ENCODE results near the gene SCN8A.

Gene SCN8A

GRCh38 chr12:51695241-51696010 lies 104.4 kb downstream of the SCN8A start:
- 100% methylated on average over 1 of the region's 1 CpG for WGBS (ENCODE audit: insufficient coverage)
- Histone ChIP-seq H3K9me3 (ENCODE audit: control extremely low read depth in 1 of 5, control insufficient read depth in 4 of 5, insufficient read depth in 2 of 5, low read depth in 1 of 5, low read length in 4 of 5) (no peaks in the 10 kb centered on the region), H3K27me3 (replicated peaks in 2 of 5; ENCODE audit: control insufficient read depth in 4 of 5, insufficient read depth in 5 of 5, low read length in 4 of 5) (no peaks in the 10 kb centered on the region), H3K36me3 (ENCODE audit: control insufficient read depth in 4 of 4, insufficient read depth in 4 of 4, low read length in 3 of 4) (no peaks in the 10 kb centered on the region), H3K27ac (ENCODE audit: insufficient read depth in 1 of 2, low read depth in 1 of 2, low read length in 2 of 2, poor library complexity in 1 of 2, severe bottlenecking in 2 of 2) (no peak overlapping the region), H3K4me3 (ENCODE audit: control insufficient read depth in 1 of 7, extremely low read depth in 1 of 7, insufficient read depth in 4 of 7, low read depth in 2 of 7, low read length in 6 of 7) (no peak overlapping the region), H3K4me1 (ENCODE audit: control extremely low read depth in 1 of 4, control insufficient read depth in 4 of 4, insufficient read depth in 4 of 4, low read length in 3 of 4) (peaks cover 0 to 13% (median 4%) of the 10 kb centered on the region in 4 experiments)
- ChIA-PET POLR2A (no interaction called here), CTCF (interaction anchor here (1.1 to 1.4 kb wide), 3 partner anchors 16 to 181 kb away, joined by 3 to 7 read pairs (median 3); no protein-coding TSS in a partner anchor)
- DNase-seq, result no peak

- WGBS (ENCODE audit: insufficient coverage), result 100% methylated on average over 1 of the region's 1 CpG
- CTCF ChIA-PET, result interaction anchor here (0.9 kb wide), 1 partner anchor 15 kb away, joined by 3 read pairs; no protein-coding TSS in a partner anchor
- POLR2A ChIA-PET, result no interaction called here
These were observed 108.2 kb downstream of the SCN8A start for GRCh38 chr12:51699219-51699618.

GRCh38 chr12:51700887-51701286 lies 109.9 kb downstream of the SCN8A start:
- Histone ChIP-seq H3K36me3 (ENCODE audit: control insufficient read depth in 4 of 4, insufficient read depth in 4 of 4, low read length in 3 of 4) (no peaks in the 10 kb centered on the region), H3K27me3 (replicated peaks in 2 of 5; ENCODE audit: control insufficient read depth in 4 of 5, insufficient read depth in 5 of 5, low read length in 4 of 5) (no peaks in the 10 kb centered on the region), H3K9me3 (ENCODE audit: control extremely low read depth in 1 of 5, control insufficient read depth in 4 of 5, insufficient read depth in 2 of 5, low read depth in 1 of 5, low read length in 4 of 5) (no peaks in the 10 kb centered on the region), H3K4me1 (ENCODE audit: control extremely low read depth in 1 of 4, control insufficient read depth in 4 of 4, insufficient read depth in 4 of 4, low read length in 3 of 4) (peaks cover 8 to 19% (median 14%) of the 10 kb centered on the region in 4 experiments), H3K27ac (ENCODE audit: insufficient read depth in 1 of 2, low read depth in 1 of 2, low read length in 2 of 2, poor library complexity in 1 of 2, severe bottlenecking in 2 of 2) (no peak overlapping the region), H3K4me3 (ENCODE audit: control insufficient read depth in 1 of 7, extremely low read depth in 1 of 7, insufficient read depth in 4 of 7, low read depth in 2 of 7, low read length in 6 of 7) (no peak overlapping the region)
- ChIA-PET CTCF (interaction anchor here (1.4 kb wide), 1 partner anchor 120 kb away, joined by 3 read pairs; no protein-coding TSS in a partner anchor), POLR2A (no interaction called here)
- peak; percentile 11 to 50 (median 39) for DNase-seq

More at GRCh38 chr12:51699219-51699618, 108.2 kb downstream of the SCN8A start:
- no peaks in the 10 kb centered on the region for H3K9me3 ChIP-seq (ENCODE audit: control extremely low read depth in 1 of 5, control insufficient read depth in 4 of 5, insufficient read depth in 2 of 5, low read depth in 1 of 5, low read length in 4 of 5)
- no peaks in the 10 kb centered on the region for H3K27me3 ChIP-seq (replicated peaks in 2 of 5; ENCODE audit: control insufficient read depth in 4 of 5, insufficient read depth in 5 of 5, low read length in 4 of 5)
- H3K4me1 ChIP-seq (ENCODE audit: control extremely low read depth in 1 of 4, control insufficient read depth in 4 of 4, insufficient read depth in 4 of 4, low read length in 3 of 4), result peaks cover 8 to 18% (median 12%) of the 10 kb centered on the region in 4 experiments
- no peak overlapping the region for H3K4me3 ChIP-seq (ENCODE audit: control insufficient read depth in 1 of 7, extremely low read depth in 1 of 7, insufficient read depth in 4 of 7, low read depth in 2 of 7, low read length in 6 of 7)
- no peak overlapping the region for H3K27ac ChIP-seq (ENCODE audit: insufficient read depth in 1 of 2, low read depth in 1 of 2, low read length in 2 of 2, poor library complexity in 1 of 2, severe bottlenecking in 2 of 2)
- H3K36me3 ChIP-seq (ENCODE audit: control insufficient read depth in 4 of 4, insufficient read depth in 4 of 4, low read length in 3 of 4), result no peaks in the 10 kb centered on the region
- DNase-seq, result no peak

- ChIA-PET CTCF (interaction anchor here (0.6 to 1.3 kb wide), 3 partner anchors 9 to 55 kb away, joined by 3 to 4 read pairs (median 3); no protein-coding TSS in a partner anchor), POLR2A (no interaction called here)
- H3K27me3 ChIP-seq (replicated peaks in 2 of 5; ENCODE audit: control insufficient read depth in 4 of 5, insufficient read depth in 5 of 5, low read length in 4 of 5), result no peaks in the 10 kb centered on the region
- H3K27ac ChIP-seq (ENCODE audit: insufficient read depth in 1 of 2, low read depth in 1 of 2, low read length in 2 of 2, poor library complexity in 1 of 2, severe bottlenecking in 2 of 2), result no peak overlapping the region
- DNase-seq, result no peak
- H3K9me3 ChIP-seq (ENCODE audit: control extremely low read depth in 1 of 5, control insufficient read depth in 4 of 5, insufficient read depth in 2 of 5, low read depth in 1 of 5, low read length in 4 of 5), result no peaks in the 10 kb centered on the region
- WGBS (ENCODE audit: insufficient coverage), result 100% methylated on average over 1 of the region's 1 CpG
- H3K4me1 ChIP-seq (ENCODE audit: control extremely low read depth in 1 of 4, control insufficient read depth in 4 of 4, insufficient read depth in 4 of 4, low read length in 3 of 4), result peaks cover 8 to 19% (median 14%) of the 10 kb centered on the region in 4 experiments
- no peak overlapping the region for H3K4me3 ChIP-seq (ENCODE audit: control insufficient read depth in 1 of 7, extremely low read depth in 1 of 7, insufficient read depth in 4 of 7, low read depth in 2 of 7, low read length in 6 of 7)
- no peaks in the 10 kb centered on the region for H3K36me3 ChIP-seq (ENCODE audit: control insufficient read depth in 4 of 4, insufficient read depth in 4 of 4, low read length in 3 of 4)
These were observed 111.6 kb downstream of the SCN8A start for GRCh38 chr12:51702587-51702986.

- H3K9me3 ChIP-seq (ENCODE audit: control extremely low read depth in 1 of 5, control insufficient read depth in 4 of 5, insufficient read depth in 2 of 5, low read depth in 1 of 5, low read length in 4 of 5), result no peaks in the 10 kb centered on the region
- ChIA-PET CTCF (no interaction called here), POLR2A (no interaction called here)
- no peaks in the 10 kb centered on the region for H3K36me3 ChIP-seq (ENCODE audit: control insufficient read depth in 4 of 4, insufficient read depth in 4 of 4, low read length in 3 of 4)
- H3K4me1 ChIP-seq (ENCODE audit: control extremely low read depth in 1 of 4, control insufficient read depth in 4 of 4, insufficient read depth in 4 of 4, low read length in 3 of 4), result peaks cover 8 to 17% (median 13%) of the 10 kb centered on the region in 4 experiments
- DNase-seq, result no peak
- no peak overlapping the region for H3K4me3 ChIP-seq (ENCODE audit: control insufficient read depth in 1 of 7, extremely low read depth in 1 of 7, insufficient read depth in 4 of 7, low read depth in 2 of 7, low read length in 6 of 7)
- H3K27me3 ChIP-seq (replicated peaks in 2 of 5; ENCODE audit: control insufficient read depth in 4 of 5, insufficient read depth in 5 of 5, low read length in 4 of 5), result no peaks in the 10 kb centered on the region
- H3K27ac ChIP-seq (ENCODE audit: insufficient read depth in 1 of 2, low read depth in 1 of 2, low read length in 2 of 2, poor library complexity in 1 of 2, severe bottlenecking in 2 of 2), result no peak overlapping the region
- 100% methylated on average over 1 of the region's 1 CpG for whole genome bisulfite sequencing (ENCODE audit: insufficient coverage)
These were observed 114.4 kb downstream of the SCN8A start for GRCh38 chr12:51705450-51705849.

- Histone ChIP-seq H3K36me3 (ENCODE audit: control insufficient read depth in 4 of 4, insufficient read depth in 4 of 4, low read length in 3 of 4) (no peaks in the 10 kb centered on the region), H3K27me3 (replicated peaks in 2 of 5; ENCODE audit: control insufficient read depth in 4 of 5, insufficient read depth in 5 of 5, low read length in 4 of 5) (no peaks in the 10 kb centered on the region), H3K4me3 (ENCODE audit: control insufficient read depth in 1 of 7, extremely low read depth in 1 of 7, insufficient read depth in 4 of 7, low read depth in 2 of 7, low read length in 6 of 7) (no peak overlapping the region), H3K9me3 (ENCODE audit: control extremely low read depth in 1 of 5, control insufficient read depth in 4 of 5, insufficient read depth in 2 of 5, low read depth in 1 of 5, low read length in 4 of 5) (no peaks in the 10 kb centered on the region), H3K27ac (ENCODE audit: insufficient read depth in 1 of 2, low read depth in 1 of 2, low read length in 2 of 2, poor library complexity in 1 of 2, severe bottlenecking in 2 of 2) (no peak overlapping the region), H3K4me1 (ENCODE audit: control extremely low read depth in 1 of 4, control insufficient read depth in 4 of 4, insufficient read depth in 4 of 4, low read length in 3 of 4) (peaks cover 4 to 12% (median 7%) of the 10 kb centered on the region in 4 experiments)
- DNase-seq, result no peak
- 74% methylated on average over 3 of the region's 3 CpGs for WGBS (ENCODE audit: insufficient coverage)
- CTCF ChIA-PET, result no interaction called here
- POLR2A ChIA-PET, result no interaction called here
These were observed 115.2 kb downstream of the SCN8A start for GRCh38 chr12:51706206-51706605.

- no peaks in the 10 kb centered on the region for H3K27me3 ChIP-seq (replicated peaks in 2 of 5; ENCODE audit: control insufficient read depth in 4 of 5, insufficient read depth in 5 of 5, low read length in 4 of 5)
- peaks cover 0 to 3% (median 0%) of the 10 kb centered on the region in 4 experiments for H3K4me1 ChIP-seq (ENCODE audit: control extremely low read depth in 1 of 4, control insufficient read depth in 4 of 4, insufficient read depth in 4 of 4, low read length in 3 of 4)
- POLR2A ChIA-PET, result no interaction called here
- H3K27ac ChIP-seq (ENCODE audit: insufficient read depth in 1 of 2, low read depth in 1 of 2, low read length in 2 of 2, poor library complexity in 1 of 2, severe bottlenecking in 2 of 2), result no peak overlapping the region
- H3K36me3 ChIP-seq (ENCODE audit: control insufficient read depth in 4 of 4, insufficient read depth in 4 of 4, low read length in 3 of 4), result no peaks in the 10 kb centered on the region
- 100% methylated on average over 1 of the region's 2 CpGs for WGBS (ENCODE audit: insufficient coverage)
- CTCF ChIA-PET, result no interaction called here
- H3K9me3 ChIP-seq (ENCODE audit: control extremely low read depth in 1 of 5, control insufficient read depth in 4 of 5, insufficient read depth in 2 of 5, low read depth in 1 of 5, low read length in 4 of 5), result no peaks in the 10 kb centered on the region
- H3K4me3 ChIP-seq (ENCODE audit: control insufficient read depth in 1 of 7, extremely low read depth in 1 of 7, insufficient read depth in 4 of 7, low read depth in 2 of 7, low read length in 6 of 7), result no peak overlapping the region
- DNase-seq, result no peak
These were observed 123.6 kb downstream of the SCN8A start for GRCh38 chr12:51714666-51715065.

Data from common myeloid progenitor, CD34-positive (primary cell).